ENCODE measurements around the gene UXT. TPM values are rescaled to one million over a fixed set of nuclear protein-coding genes. Genes with fewer than 3 reads are reported as not detected.

The UXT gene
- 140 TPM for total RNA-seq
- 100 to 1,000 TPM; 326 to 416 (median 357) TPM for polyA plus RNA-seq

DNA sequence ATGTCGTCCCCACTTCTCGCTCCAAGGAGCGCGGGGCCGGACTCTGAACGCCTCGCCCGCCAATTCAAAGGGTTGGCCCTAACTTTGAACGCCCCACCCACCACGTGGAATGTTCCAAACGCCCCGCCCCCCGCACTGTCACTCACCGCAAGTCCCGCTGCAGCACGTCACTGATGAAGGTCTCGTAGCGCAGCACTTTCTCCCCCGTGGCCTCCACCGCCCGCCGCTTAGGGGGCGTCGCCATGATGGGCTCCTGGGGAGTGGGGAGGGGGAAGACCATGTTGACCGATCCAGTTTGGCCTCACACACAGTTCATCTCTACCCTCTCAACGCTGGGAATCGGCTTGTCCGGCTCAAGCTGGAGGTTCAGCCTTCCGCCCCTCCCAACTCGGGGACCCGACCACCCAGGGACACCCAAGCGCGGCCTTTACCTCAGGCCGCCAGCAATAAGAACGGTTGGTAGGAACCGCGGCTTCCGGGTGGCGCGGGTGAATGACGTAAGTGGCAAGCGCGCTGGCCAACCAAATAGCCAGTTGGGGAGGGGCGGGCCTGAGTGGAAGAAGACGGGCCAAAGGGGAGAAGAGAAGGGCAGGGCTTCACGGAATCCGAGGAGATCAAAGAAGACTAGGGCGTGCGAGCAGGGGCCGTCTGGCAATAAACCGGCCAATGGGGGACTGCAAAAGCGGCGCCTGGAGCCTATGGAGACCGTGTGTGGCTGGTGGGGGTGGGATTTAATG lies at the start of gene UXT:
Gene UXT (minus strand): TSS at position 497 of the 737 bp plus-strand sequence. CDS start 253 bp downstream, at position 244.
- Histone ChIP-seq H3K9me3 (ENCODE audit: control insufficient read depth in 2 of 2, low read length in 2 of 2) (no peaks in the 10 kb centered on the region), H3K4me3 (ENCODE audit: low read depth, low read length) (peak within 1 kb of the TSS; percentile 85), H3K36me3 (ENCODE audit: control insufficient read depth, insufficient read depth, low read length) (peaks cover 23% of the 10 kb centered on the region), H3K27ac (ENCODE audit: insufficient read depth, low read length, poor library complexity, severe bottlenecking) (peak within 1 kb of the TSS; percentile 97), H3K27me3 (ENCODE audit: control insufficient read depth, insufficient read depth, low read length) (no peaks in the 10 kb centered on the region), H3K4me1 (ENCODE audit: control insufficient read depth, insufficient read depth, low read length, poor library complexity, severe bottlenecking) (peaks cover 5% of the 10 kb centered on the region)
- peak within 1 kb of the TSS; percentile 98 to 99 (median 98) for H3K27ac Mint-ChIP-seq
- no peaks in the 10 kb centered on the region for H3K27me3 Mint-ChIP-seq
- ATAC-seq (ENCODE audit: low read depth in 2 of 2), result peak; percentile 84 to 85
- peak; percentile 87 to 95 (median 91) for DNase-seq
- H3K9me3 Mint-ChIP-seq, result no peaks in the 10 kb centered on the region
- H3K36me3 Mint-ChIP-seq, result peaks cover 8% of the 10 kb centered on the region
- H3K4me1 Mint-ChIP-seq, result peaks cover 0 to 29% (median 10%) of the 10 kb centered on the region in 4 donors
- peak within 1 kb of the TSS; percentile 87 to 95 (median 94) for H3K4me3 Mint-ChIP-seq

- Histone ChIP-seq H3K4me3 (ENCODE audit: low read depth, low read length) (no peak overlapping the region), H3K27ac (ENCODE audit: insufficient read depth, low read length, poor library complexity, severe bottlenecking) (no peak overlapping the region), H3K36me3 (ENCODE audit: control insufficient read depth, insufficient read depth, low read length) (no peaks in the 10 kb centered on the region), H3K4me1 (ENCODE audit: control insufficient read depth, insufficient read depth, low read length, poor library complexity, severe bottlenecking) (no peaks in the 10 kb centered on the region), H3K27me3 (ENCODE audit: control insufficient read depth, insufficient read depth, low read length) (no peaks in the 10 kb centered on the region), H3K9me3 (ENCODE audit: control insufficient read depth in 2 of 2, low read length in 2 of 2) (no peaks in the 10 kb centered on the region)
- Mint-ChIP-seq H3K36me3 (no peaks in the 10 kb centered on the region), H3K4me3 (no peak overlapping the region), H3K4me1 (no peaks in the 10 kb centered on the region), H3K27me3 (peaks cover 13% of the 10 kb centered on the region), H3K9me3 (no peaks in the 10 kb centered on the region), H3K27ac (no peak overlapping the region)
- ATAC-seq (ENCODE audit: low read depth in 2 of 2), result no peak
- DNase-seq, result no peak
Observed at GRCh38 chrX:47707031-47707780, 48.2 kb upstream of the UXT start.

GRCh38 chrX:47706575-47706974 lies 47.6 kb upstream of the UXT start:
- H3K4me3 Mint-ChIP-seq, result no peak overlapping the region
- H3K4me3 ChIP-seq (ENCODE audit: low read depth, low read length), result no peak overlapping the region
- DNase-seq (no peak), ATAC-seq (ENCODE audit: low read depth in 2 of 2) (no peak)
- H3K27ac ChIP-seq (ENCODE audit: insufficient read depth, low read length, poor library complexity, severe bottlenecking), result no peak overlapping the region
- H3K27me3 ChIP-seq (ENCODE audit: control insufficient read depth, insufficient read depth, low read length), result no peaks in the 10 kb centered on the region
- no peaks in the 10 kb centered on the region for H3K4me1 Mint-ChIP-seq
- no peaks in the 10 kb centered on the region for H3K4me1 ChIP-seq (ENCODE audit: control insufficient read depth, insufficient read depth, low read length, poor library complexity, severe bottlenecking)
- no peaks in the 10 kb centered on the region for H3K9me3 Mint-ChIP-seq
- H3K27me3 Mint-ChIP-seq, result peaks cover 13% of the 10 kb centered on the region
- H3K27ac Mint-ChIP-seq, result no peak overlapping the region
- H3K36me3 Mint-ChIP-seq, result no peaks in the 10 kb centered on the region
- no peaks in the 10 kb centered on the region for H3K9me3 ChIP-seq (ENCODE audit: control insufficient read depth in 2 of 2, low read length in 2 of 2)
- H3K36me3 ChIP-seq (ENCODE audit: control insufficient read depth, insufficient read depth, low read length), result no peaks in the 10 kb centered on the region

- no peaks in the 10 kb centered on the region for H3K4me1 Mint-ChIP-seq
Observed at GRCh38 chrX:47704736-47705135, 45.8 kb upstream of the UXT start.

GRCh38 chrX:47697181-47697580 lies 38.2 kb upstream of the UXT start:
- Mint-ChIP-seq H3K9me3 (no peaks in the 10 kb centered on the region), H3K4me3 (no peak overlapping the region), H3K36me3 (no peaks in the 10 kb centered on the region), H3K27ac (no peak overlapping the region), H3K4me1 (no peaks in the 10 kb centered on the region), H3K27me3 (peaks cover 4% of the 10 kb centered on the region)
- Histone ChIP-seq H3K27me3 (ENCODE audit: control insufficient read depth, insufficient read depth, low read length) (peaks cover 6% of the 10 kb centered on the region), H3K27ac (ENCODE audit: insufficient read depth, low read length, poor library complexity, severe bottlenecking) (no peak overlapping the region), H3K36me3 (ENCODE audit: control insufficient read depth, insufficient read depth, low read length) (no peaks in the 10 kb centered on the region), H3K4me3 (ENCODE audit: low read depth, low read length) (no peak overlapping the region), H3K9me3 (ENCODE audit: control insufficient read depth in 2 of 2, low read length in 2 of 2) (no peaks in the 10 kb centered on the region), H3K4me1 (ENCODE audit: control insufficient read depth, insufficient read depth, low read length, poor library complexity, severe bottlenecking) (no peaks in the 10 kb centered on the region)
- no peak for DNase-seq
- no peak for ATAC-seq (ENCODE audit: low read depth in 2 of 2)

More at GRCh38 chrX:47704736-47705135, 45.8 kb upstream of the UXT start:
- H3K4me1 ChIP-seq (ENCODE audit: control insufficient read depth, insufficient read depth, low read length, poor library complexity, severe bottlenecking), result no peaks in the 10 kb centered on the region
- DNase-seq (no peak), ATAC-seq (ENCODE audit: low read depth in 2 of 2) (no peak)
- no peaks in the 10 kb centered on the region for H3K36me3 ChIP-seq (ENCODE audit: control insufficient read depth, insufficient read depth, low read length)
- no peaks in the 10 kb centered on the region for H3K9me3 ChIP-seq (ENCODE audit: control insufficient read depth in 2 of 2, low read length in 2 of 2)
- H3K9me3 Mint-ChIP-seq, result no peaks in the 10 kb centered on the region
- H3K27ac ChIP-seq (ENCODE audit: insufficient read depth, low read length, poor library complexity, severe bottlenecking), result no peak overlapping the region
- peak overlapping the region in 1 of 3 donors; percentile 91 for H3K27ac Mint-ChIP-seq
- H3K27me3 ChIP-seq (ENCODE audit: control insufficient read depth, insufficient read depth, low read length), result peaks cover 6% of the 10 kb centered on the region
- no peaks in the 10 kb centered on the region for H3K36me3 Mint-ChIP-seq
- no peak overlapping the region for H3K4me3 Mint-ChIP-seq
- H3K4me3 ChIP-seq (ENCODE audit: low read depth, low read length), result no peak overlapping the region
- peaks cover 13% of the 10 kb centered on the region for H3K27me3 Mint-ChIP-seq

DNA sequence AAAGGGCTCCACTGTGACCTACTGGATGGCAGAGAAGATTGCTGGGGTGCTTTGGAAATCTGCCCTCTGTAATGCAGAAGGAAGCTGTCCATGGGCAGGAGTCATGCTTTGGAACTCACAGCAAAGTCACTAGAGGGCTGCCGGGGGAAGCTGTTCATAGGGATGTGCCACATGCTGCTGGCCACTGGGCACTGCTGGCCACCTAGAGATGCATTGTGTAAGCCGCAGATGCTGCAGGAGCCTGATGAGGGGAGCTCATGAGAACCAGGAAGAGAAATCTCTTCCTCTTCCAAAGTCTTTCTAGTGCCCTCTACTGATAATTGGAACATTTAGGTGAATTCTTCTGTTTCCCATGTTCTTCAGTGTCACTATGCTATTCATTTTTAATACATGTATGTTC lies 31.2 kb upstream of the UXT start:
- Mint-ChIP-seq H3K27ac (no peak overlapping the region), H3K9me3 (no peaks in the 10 kb centered on the region), H3K4me3 (no peak overlapping the region), H3K4me1 (no peaks in the 10 kb centered on the region), H3K36me3 (no peaks in the 10 kb centered on the region), H3K27me3 (peaks cover 8% of the 10 kb centered on the region)
- Histone ChIP-seq H3K36me3 (ENCODE audit: control insufficient read depth, insufficient read depth, low read length) (no peaks in the 10 kb centered on the region), H3K4me1 (ENCODE audit: control insufficient read depth, insufficient read depth, low read length, poor library complexity, severe bottlenecking) (no peaks in the 10 kb centered on the region), H3K27ac (ENCODE audit: insufficient read depth, low read length, poor library complexity, severe bottlenecking) (no peak overlapping the region), H3K4me3 (ENCODE audit: low read depth, low read length) (no peak overlapping the region), H3K9me3 (ENCODE audit: control insufficient read depth in 2 of 2, low read length in 2 of 2) (no peaks in the 10 kb centered on the region), H3K27me3 (ENCODE audit: control insufficient read depth, insufficient read depth, low read length) (peaks cover 2% of the 10 kb centered on the region)
- DNase-seq (no peak), ATAC-seq (ENCODE audit: low read depth in 2 of 2) (no peak)

DNA sequence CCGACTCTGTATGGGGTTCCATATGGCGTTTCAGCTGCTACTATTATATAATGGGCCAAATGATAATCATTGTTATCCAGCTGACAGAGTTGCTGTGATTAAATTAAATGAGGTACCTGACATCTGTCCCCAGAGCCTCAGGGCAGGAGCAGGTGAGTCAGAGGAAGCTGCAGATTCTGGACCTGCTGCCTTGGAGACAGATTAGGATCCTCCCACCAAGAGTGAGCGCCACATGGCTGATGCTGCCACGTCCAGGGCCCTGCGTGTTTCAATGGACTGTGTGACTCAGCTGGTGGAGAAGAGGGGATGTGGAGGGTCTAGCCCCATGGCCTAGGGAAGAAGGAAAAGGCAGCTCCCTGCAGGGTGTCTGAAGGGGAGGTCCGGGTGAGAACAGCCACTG lies 28.3 kb upstream of the UXT start:
- no peak overlapping the region for H3K27ac ChIP-seq (ENCODE audit: insufficient read depth, low read length, poor library complexity, severe bottlenecking)
- Mint-ChIP-seq H3K27me3 (peaks cover 8% of the 10 kb centered on the region), H3K4me1 (no peaks in the 10 kb centered on the region), H3K4me3 (no peak overlapping the region), H3K27ac (no peak overlapping the region), H3K9me3 (peaks cover 0 to 3% (median 0%) of the 10 kb centered on the region in 7 donors), H3K36me3 (no peaks in the 10 kb centered on the region)
- no peaks in the 10 kb centered on the region for H3K36me3 ChIP-seq (ENCODE audit: control insufficient read depth, insufficient read depth, low read length)
- H3K4me1 ChIP-seq (ENCODE audit: control insufficient read depth, insufficient read depth, low read length, poor library complexity, severe bottlenecking), result no peaks in the 10 kb centered on the region
- DNase-seq (no peak), ATAC-seq (ENCODE audit: low read depth in 2 of 2) (no peak)
- H3K4me3 ChIP-seq (ENCODE audit: low read depth, low read length), result no peak overlapping the region
- peaks cover 2% of the 10 kb centered on the region for H3K27me3 ChIP-seq (ENCODE audit: control insufficient read depth, insufficient read depth, low read length)
- H3K9me3 ChIP-seq (ENCODE audit: control insufficient read depth in 2 of 2, low read length in 2 of 2), result no peaks in the 10 kb centered on the region

All from CD4-positive, CD25-positive, alpha-beta regulatory T cell (primary cell).